ENCODE data around the gene NUMBL. TPM values are rescaled to one million over a fixed set of nuclear protein-coding genes. Genes with fewer than 3 reads are reported as not detected.

The NUMBL gene
- total RNA-seq, 4 donors from 2014 or later = 20.5 to 38.2 (median 29.3) TPM

- peaks cover 64% of the 10 kb centered on the region for H3K4me1 ChIP-seq
- H3K4me3 ChIP-seq = peak overlapping the region; percentile 69
- peak overlapping the region; percentile 7 for H3K27ac ChIP-seq
- no peaks in the 10 kb centered on the region for H3K27me3 ChIP-seq
- no peak for DNase-seq (ENCODE audit: low spot score in 2 of 2)
- no peaks in the 10 kb centered on the region for H3K9me3 ChIP-seq
- WGBS = 90% methylated on average over 1 of the region's 1 CpG
- H3K36me3 ChIP-seq = peaks cover 26% of the 10 kb centered on the region
- TF ChIP-seq EP300 (IDR thresholded peaks at IDR 0.05) (no peak), POLR2AphosphoS5 (IDR thresholded peaks at IDR 0.05) (no peak), POLR2A (IDR thresholded peaks at IDR 0.05) (no peak), CTCF (IDR thresholded peaks at IDR 0.05) (no peak)
Observed at GRCh38 chr19:40688309-40688708, 2.1 kb downstream of the NUMBL start.

- peak overlapping the region; percentile 52 for H3K27ac ChIP-seq
- DNase-seq (ENCODE audit: low spot score in 2 of 2) = peak; percentile 94 to 96
- peak overlapping the region; percentile 69 for H3K4me3 ChIP-seq
- H3K36me3 ChIP-seq = peaks cover 26% of the 10 kb centered on the region
- H3K9me3 ChIP-seq = no peaks in the 10 kb centered on the region
- 35% methylated on average over 11 of the region's 12 CpGs for WGBS
- H3K27me3 ChIP-seq = no peaks in the 10 kb centered on the region
- peak in 1 of 3 donors; percentile 37 for TF ChIP-seq POLR2AphosphoS5 (IDR thresholded peaks at IDR 0.05)
- no peak for TF ChIP-seq EP300 (IDR thresholded peaks at IDR 0.05)
- peaks cover 64% of the 10 kb centered on the region for H3K4me1 ChIP-seq
Observed at GRCh38 chr19:40687525-40688016, 2.9 kb downstream of the NUMBL start.

- Histone ChIP-seq H3K36me3 (peaks cover 26% of the 10 kb centered on the region), H3K4me3 (no peak overlapping the region), H3K9me3 (no peaks in the 10 kb centered on the region), H3K27me3 (no peaks in the 10 kb centered on the region), H3K4me1 (peaks cover 62% of the 10 kb centered on the region), H3K27ac (peak overlapping the region; percentile 52)
- TF ChIP-seq POLR2A (IDR thresholded peaks at IDR 0.05) (no peak), EP300 (IDR thresholded peaks at IDR 0.05) (no peak), POLR2AphosphoS5 (IDR thresholded peaks at IDR 0.05) (no peak), CTCF (IDR thresholded peaks at IDR 0.05) (no peak)
- 67% methylated on average over 7 of the region's 14 CpGs for WGBS
- DNase-seq (ENCODE audit: low spot score in 2 of 2) = no peak
Observed at GRCh38 chr19:40686882-40687524, 3.4 kb downstream of the NUMBL start.

GRCh38 chr19:40685563-40685962 is 4.9 kb downstream of the NUMBL start:
- TF ChIP-seq CTCF (IDR thresholded peaks at IDR 0.05) (no peak), POLR2A (IDR thresholded peaks at IDR 0.05) (no peak), EP300 (IDR thresholded peaks at IDR 0.05) (no peak), POLR2AphosphoS5 (IDR thresholded peaks at IDR 0.05) (no peak)
- WGBS = 45% methylated on average over 6 of the region's 6 CpGs
- DNase-seq (ENCODE audit: low spot score in 2 of 2) = no peak
- H3K27ac ChIP-seq = peak overlapping the region; percentile 24
- H3K9me3 ChIP-seq = no peaks in the 10 kb centered on the region
- no peak overlapping the region for H3K4me3 ChIP-seq
- peaks cover 49% of the 10 kb centered on the region for H3K4me1 ChIP-seq
- H3K36me3 ChIP-seq = peaks cover 39% of the 10 kb centered on the region
- no peaks in the 10 kb centered on the region for H3K27me3 ChIP-seq

- Histone ChIP-seq H3K4me3 (no peak overlapping the region), H3K4me1 (peaks cover 46% of the 10 kb centered on the region), H3K27ac (no peak overlapping the region), H3K9me3 (no peaks in the 10 kb centered on the region), H3K36me3 (peaks cover 44% of the 10 kb centered on the region), H3K27me3 (no peaks in the 10 kb centered on the region)
- no peak for TF ChIP-seq POLR2AphosphoS5 (IDR thresholded peaks at IDR 0.05)
- TF ChIP-seq POLR2A (IDR thresholded peaks at IDR 0.05) = no peak
- TF ChIP-seq CTCF (IDR thresholded peaks at IDR 0.05) = no peak
- TF ChIP-seq EP300 (IDR thresholded peaks at IDR 0.05) = no peak
- no peak for DNase-seq (ENCODE audit: low spot score in 2 of 2)
- 67% methylated on average over 3 of the region's 3 CpGs for WGBS
Observed at GRCh38 chr19:40685016-40685526, 5.4 kb downstream of the NUMBL start.

Data from suprapubic skin (tissue), 4 donors.